Measurements from ENCODE around the gene OR2B6.
"Not testable (repeated sequence)": the region's sequence is repeated elsewhere in the genome, so short reads cannot be mapped to it uniquely, and the experiment has no call there.

The OR2B6 gene

DNA sequence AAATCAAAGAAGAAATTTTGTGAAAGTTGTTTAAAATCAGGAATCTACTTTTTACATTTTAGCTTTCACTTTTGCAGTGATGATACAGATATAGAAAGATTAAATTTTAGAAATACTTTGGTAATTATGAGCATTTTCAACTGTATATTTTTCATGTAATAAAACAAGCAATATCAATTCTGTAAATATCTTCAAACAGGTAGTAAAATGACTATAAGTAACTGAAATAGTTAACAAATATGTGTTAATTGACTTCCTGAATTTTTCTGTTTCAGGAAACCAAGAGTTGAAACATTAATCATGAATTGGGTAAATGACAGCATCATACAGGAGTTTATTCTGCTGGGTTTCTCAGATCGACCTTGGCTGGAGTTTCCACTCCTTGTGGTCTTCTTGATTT, at the start of gene OR2B6:
TSS of gene OR2B6 (plus strand) at position 301 of the 400 bp plus-strand sequence. CDS start at position 301, 0 bp downstream.
- no peak for DNase-seq

DNA sequence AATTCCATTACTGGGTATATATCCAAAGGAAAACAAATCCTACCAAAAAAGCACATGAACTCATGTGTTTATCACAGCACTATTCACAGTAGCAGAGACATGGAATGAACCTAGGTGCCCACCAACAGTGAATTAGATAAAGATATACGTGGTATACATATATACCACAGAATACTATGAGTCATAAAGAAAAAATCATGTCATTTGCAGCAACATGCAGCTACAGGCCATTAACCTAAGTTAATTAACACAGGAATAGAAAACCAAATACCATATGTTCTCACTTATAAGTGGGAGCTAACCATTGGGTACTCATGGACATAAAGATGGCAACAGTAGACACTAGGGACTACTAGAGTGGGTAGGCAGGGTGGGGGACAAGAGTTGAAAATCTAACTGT, 49.0 kb upstream of the OR2B6 start:
- no peak for DNase-seq

DNA sequence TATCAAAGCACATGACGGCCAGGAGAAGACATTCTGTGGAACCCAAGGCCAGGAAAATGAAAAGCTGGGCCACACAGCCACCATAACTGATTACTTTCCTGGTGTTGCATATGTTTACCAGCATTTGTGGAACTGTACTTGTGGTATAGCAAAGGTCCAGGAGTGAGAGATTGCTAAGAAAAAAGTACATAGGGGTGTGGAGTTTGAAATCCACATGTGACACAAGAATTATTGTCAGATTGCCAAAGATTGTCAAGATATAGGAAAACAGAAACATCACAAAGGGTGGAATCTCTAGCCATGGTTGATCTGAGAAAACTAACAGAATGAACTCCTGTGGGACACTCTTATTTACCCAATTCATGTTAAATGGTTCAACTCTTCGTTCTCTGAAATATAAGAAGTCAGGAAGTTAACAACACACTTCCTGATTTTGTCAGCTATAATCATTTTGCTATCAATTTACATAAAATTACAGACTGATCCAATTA, 45.0 kb upstream of the OR2B6 start, which contains the start of gene OR2B2:
TSS of gene OR2B2 (minus strand) at position 441 of the 491 bp plus-strand sequence. CDS start at position 364, 77 bp downstream.
- DNase-seq, result no peak

DNA sequence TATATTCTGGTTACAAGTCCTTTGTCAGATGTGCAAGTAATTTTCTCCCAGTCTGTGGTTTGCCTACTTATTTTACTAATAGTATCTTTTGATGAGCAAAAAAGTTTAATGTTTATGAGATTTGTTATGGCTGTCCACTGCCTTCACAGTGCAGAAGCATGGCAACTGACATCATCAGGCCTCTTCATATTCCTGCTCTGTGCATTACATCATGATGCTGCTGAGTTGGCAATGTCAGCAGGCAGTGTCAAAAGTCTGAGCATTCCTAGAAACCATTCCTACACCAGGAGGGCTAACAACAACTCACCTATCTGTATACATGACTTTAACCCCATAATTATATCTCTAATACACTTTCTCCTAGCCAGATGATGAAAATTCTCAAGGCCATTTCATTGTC, 34.1 kb upstream of the OR2B6 start:
- no peak for DNase-seq

DNA sequence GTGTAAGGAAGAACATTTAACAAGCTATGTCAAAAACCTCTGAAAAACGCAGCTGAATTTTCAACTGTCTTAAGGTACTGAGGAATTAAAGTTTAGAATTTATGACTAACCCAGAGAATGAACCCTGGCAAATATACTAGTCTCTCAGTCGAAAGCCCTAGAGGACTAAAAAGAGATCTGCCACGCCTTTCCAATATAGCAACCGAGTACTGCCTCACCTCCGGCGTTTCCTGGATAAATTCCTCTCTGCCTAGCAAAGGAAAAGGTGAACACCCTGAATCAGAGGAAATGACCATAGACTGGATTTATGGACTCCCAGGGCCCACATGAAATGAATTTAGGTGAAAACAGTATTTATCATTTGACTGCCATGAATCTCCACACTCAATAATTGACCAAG, 32.9 kb upstream of the OR2B6 start:
- no peak for DNase-seq

- not testable (repeated sequence) for DNase-seq
These were observed 29.0 kb upstream of the OR2B6 start for GRCh38 chr6:27928041-27928440.

GRCh38 chr6:27929930-27930329, 27.1 kb upstream of the OR2B6 start:
- not testable (repeated sequence) for DNase-seq

DNA sequence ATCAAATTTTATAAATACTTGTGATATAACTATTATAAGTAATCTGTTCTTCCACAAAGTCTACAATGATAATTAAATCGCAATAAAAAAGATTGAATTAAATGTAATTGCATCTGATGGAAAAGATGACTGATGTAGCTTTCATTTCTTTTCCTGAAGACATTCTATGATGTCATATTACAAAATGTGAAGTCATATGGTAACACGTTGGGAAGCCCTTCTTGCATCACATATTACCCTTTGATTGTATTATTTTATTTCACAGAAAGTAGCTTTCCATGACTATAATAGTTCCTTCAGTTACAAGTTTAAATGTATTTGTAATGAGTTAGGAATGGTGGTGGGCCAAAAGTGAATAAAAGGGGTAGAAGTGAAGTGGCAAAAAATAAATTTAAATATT, 25.8 kb upstream of the OR2B6 start:
- no peak for DNase-seq

DNA sequence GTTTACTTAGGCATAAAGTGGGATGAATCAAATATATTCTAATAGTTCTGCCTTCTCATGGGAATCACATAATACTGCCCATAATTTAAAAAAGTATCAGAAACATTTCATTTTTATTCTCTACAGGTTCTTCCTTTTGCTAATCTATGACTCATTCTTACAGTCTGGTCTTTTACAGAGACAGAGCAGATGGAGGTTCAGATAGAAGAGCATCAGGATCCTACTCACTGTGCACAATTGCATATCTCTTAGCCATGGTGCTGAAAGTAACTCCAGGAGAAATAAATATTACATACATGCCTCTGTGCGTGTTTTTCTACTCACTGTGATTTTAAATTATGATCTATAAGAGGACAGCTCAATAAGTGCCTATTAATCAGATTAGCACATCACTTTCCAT, 16.3 kb upstream of the OR2B6 start:
- DNase-seq, result no peak

- not testable (repeated sequence) for DNase-seq
These were observed 14.0 kb upstream of the OR2B6 start for GRCh38 chr6:27943072-27943471.

GRCh38 chr6:27948237-27948636, 8.8 kb upstream of the OR2B6 start:
- DNase-seq, result no peak

DNA sequence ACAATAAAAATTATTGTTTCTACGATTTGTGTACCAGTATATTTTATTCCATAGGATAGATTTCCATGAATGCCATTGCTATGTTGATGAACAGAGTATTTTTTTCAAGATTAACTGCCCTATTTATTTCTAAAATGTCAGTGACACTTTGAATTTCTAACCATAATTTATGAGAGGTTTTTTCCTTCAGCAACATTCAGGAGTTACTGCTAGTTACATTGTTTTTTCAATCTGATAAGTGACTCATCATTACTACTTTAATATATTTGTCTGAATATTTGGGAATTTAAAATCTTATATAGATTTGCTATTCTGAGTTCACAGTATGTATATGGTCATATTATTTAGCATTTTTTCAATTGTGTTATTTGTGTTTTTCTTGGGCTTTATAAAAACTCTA, 6.0 kb upstream of the OR2B6 start:
- no peak for DNase-seq

- DNase-seq, result no peak
These were observed 475 bp downstream of the OR2B6 start for GRCh38 chr6:27957516-27957915.

DNA sequence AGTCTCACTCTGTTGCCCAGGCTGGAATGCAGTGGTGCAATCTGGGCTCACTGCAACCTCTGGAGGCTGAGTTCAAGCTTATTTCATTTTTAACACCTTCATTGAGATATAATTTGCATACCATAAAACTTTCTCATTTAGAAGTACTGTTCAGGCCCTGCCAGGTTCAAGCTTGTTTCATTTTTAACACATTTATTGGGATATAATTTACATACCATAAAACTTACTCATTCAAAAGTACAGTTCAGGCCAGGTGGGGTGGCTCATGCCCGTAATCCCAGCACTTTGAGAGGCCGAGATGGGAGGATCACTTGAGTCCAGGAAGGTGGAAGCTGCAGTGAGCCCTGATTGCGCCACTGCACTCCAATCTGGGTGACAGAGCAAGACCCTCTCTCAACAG, 5.5 kb downstream of the OR2B6 start:
- DNase-seq, result no peak

DNA sequence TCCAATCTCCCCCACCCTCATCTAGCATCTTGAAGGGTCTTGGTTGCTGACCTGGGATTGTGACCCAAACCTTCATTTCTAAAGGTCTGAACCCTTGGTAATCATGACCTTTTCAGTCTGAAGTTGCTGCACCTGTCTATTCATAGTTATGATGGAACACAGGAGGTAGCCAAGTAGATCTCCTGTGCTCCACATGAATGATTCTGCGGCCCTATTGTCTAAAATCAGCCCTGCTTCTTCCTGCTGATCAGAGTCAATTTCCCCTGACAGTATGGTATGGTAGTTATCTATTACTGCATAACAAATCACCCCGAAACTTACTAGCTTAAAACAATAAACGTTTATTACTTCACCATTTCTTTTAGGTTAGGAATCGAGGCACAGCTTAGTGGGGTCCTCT, 9.0 kb downstream of the OR2B6 start:
- DNase-seq, result no peak

DNA sequence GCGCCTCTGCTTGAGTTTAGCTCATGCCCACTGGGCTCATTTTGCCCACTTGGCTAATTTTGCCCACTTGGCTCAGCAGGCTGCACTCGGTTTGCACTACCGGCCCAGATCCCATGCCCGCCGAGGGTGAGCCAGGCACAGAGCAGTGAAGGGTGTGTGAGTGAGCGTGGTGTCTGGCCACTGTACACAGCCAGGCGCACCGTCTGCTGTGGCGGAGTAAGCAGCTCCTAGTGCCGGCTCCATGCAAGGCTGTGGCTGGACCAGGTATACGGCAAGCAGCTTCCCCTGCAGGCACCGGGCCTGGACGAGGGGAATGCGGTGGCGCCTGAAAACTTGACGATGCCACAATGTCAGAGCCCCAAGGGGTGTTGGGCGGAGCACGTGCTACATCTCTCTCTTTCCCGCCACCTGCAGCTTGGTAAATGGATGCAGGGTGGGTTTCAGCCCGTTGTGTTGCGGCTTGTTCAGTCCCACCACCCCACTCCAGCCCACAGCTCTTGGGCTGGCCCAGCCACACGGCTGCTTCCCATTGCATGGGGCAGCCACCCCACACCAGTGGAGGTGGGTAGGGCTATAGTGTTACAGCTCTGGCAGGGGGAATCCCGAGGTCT, 9.9 kb downstream of the OR2B6 start:
- DNase-seq, result no peak

DNA sequence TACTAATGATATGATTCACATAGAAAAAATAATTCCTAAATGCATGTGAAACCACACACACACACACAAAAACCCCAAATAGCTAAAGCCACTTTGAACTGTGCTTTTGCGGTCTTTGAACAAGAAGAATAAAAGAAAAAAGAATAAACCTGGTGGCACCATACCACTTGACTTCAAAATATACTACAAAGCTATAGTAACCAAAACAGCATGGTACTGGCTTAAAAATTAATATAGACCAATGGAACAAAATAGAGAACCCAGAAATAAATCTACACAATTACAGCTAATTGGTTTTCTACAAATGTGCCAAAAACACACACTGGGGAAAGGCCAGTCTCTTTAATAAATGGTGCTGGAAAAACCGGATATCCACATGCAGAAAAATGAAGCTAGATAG, 13.4 kb downstream of the OR2B6 start:
- no peak for DNase-seq

- no peak for DNase-seq
These were observed 15.7 kb downstream of the OR2B6 start for GRCh38 chr6:27972750-27973149.

- DNase-seq, result no peak
These were observed 20.3 kb downstream of the OR2B6 start for GRCh38 chr6:27977387-27977786.

DNA sequence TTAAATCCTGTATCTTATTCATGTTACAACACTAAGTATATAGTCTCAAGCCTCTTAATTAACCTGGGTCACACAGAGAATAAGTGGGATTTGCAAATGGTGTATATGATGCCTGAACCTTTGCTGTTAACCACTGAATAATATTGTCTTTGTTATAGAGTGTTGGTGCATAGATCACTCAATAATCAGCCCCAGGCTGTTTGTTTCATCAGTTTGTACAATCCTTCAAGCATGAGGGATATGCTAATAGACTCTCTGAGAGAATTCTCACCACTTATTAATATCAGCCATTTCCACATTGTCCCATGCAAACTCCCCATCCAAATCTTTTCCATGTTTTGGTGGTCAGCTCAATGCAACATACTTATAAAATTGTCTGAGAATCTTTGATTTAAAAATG, 21.7 kb downstream of the OR2B6 start:
- no peak for DNase-seq

- no peak for DNase-seq
These were observed 23.1 kb downstream of the OR2B6 start for GRCh38 chr6:27980111-27980510.

DNA sequence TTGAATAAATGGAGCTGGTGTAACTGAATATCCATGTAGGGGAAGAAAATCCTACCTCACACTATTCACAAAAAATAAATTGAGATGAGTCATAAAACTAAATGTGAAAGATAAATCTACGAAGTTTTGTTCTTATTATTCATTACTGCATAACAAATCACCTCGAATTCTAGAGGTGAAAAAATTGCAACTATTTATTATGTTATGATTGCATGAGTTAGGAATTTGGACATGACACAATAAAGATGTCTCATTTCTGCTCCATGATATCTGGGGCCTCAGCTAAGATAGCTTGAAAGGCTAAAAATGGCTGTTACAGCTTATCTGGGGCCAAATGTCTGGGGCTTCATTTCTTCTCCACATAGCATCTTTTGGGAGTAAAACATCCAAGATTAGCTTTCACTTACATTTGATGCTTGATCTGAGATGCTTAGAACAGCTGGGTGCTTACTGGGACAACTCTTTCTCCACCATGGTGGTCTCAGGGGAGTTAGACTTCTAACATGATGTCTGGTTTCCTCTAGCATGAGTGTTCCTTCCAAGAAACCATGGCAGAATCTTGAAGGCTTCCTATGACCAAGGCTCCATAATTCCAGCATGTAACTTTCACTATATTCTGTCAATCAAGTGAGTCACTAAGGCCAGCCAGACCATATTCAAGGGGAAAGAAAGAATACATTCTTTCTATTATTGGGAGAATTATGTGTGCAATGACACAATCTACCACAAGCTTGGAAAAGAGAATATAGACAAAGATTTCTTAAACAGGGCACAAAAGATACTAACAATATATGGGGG, 30.1 kb downstream of the OR2B6 start:
- DNase-seq, result no peak

DNA sequence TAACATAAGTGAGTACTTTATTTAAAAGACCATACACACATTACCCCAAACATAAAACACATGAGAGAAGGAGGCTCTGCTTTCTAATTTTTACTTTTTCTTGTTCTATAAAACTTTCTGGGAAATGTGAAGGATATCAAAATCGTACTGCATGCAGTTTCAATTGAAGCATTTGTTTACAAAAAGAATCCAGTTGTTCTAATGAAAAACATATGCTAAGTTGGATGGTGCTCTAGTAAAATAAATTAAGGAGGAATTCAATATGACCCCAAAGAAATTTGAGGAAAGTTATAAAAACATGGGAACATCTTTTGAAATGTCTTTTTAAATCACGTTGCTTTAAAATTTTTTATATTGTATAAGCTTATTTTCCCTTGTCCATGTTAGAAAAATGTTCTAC, 37.6 kb downstream of the OR2B6 start:
- DNase-seq, result no peak

- no peak for DNase-seq
These were observed 43.5 kb downstream of the OR2B6 start for GRCh38 chr6:28000351-28001045.
